Type B pancreatic cell (in vitro differentiated cells): Measurements from ENCODE around the gene ZNF227. TPM values are rescaled to one million over a fixed set of nuclear protein-coding genes. Genes with fewer than 3 reads are reported as not detected.
A peak's percentile ranks its signal among the peaks of the same experiment; 100 is the strongest.
"Not testable (repeated sequence)": the region's sequence is repeated elsewhere in the genome, so short reads cannot be mapped to it uniquely, and the experiment has no call there.

Experiments
- DNase-seq: peaks from one replicate; pipeline ENCODE4 v3.0.0; 2021; ENCODE audit warnings: mixed read lengths; ENCODE audit not compliant: unreplicated experiment; ENCODE audit errors: extremely low spot score
- H3K27ac Mint-ChIP-seq: 2 replicates; pipeline ENCODE4 v1.8.0; 2021; ENCODE audit warnings: mild to moderate bottlenecking, mixed read lengths
- H3K27me3 Mint-ChIP-seq: 2 replicates; pipeline ENCODE4 v1.8.0; 2021; ENCODE audit warnings: mixed read lengths
- H3K36me3 Mint-ChIP-seq: 2 replicates; pipeline ENCODE4 v1.8.0; 2021; ENCODE audit warnings: mixed read lengths
- H3K4me1 Mint-ChIP-seq: one replicate; pipeline ENCODE4 v1.8.0; 2021; ENCODE audit warnings: mixed read lengths; ENCODE audit not compliant: unreplicated experiment
- H3K4me3 Mint-ChIP-seq: 2 replicates; pipeline ENCODE4 v1.8.0; 2021; ENCODE audit warnings: mild to moderate bottlenecking, mixed read lengths
- H3K9me3 Mint-ChIP-seq: 2 replicates; pipeline ENCODE4 v1.8.0; 2021; ENCODE audit warnings: mixed read lengths
- CTCF ChIP-seq: fragments of 200-600 bp; sonication (generic); conservative IDR thresholded peaks from 2 replicates; pipeline ENCODE4 v1.5.0; 2021; ENCODE audit warnings: antibody characterized with exemption, mild to moderate bottlenecking
- total RNA-seq: library from RNA; stranded (reverse); gene quantifications from 2 replicates; pipeline ENCODE4 v1.2.1, GENCODE V29; 2021; ENCODE audit warnings: low replicate concordance

Gene ZNF227
- total RNA-seq, 1 donor from 2014 or later: 32.1 TPM

- Mint-ChIP-seq H3K4me3 (no peak overlapping the region), H3K27me3 (peaks cover 8% of the 10 kb centered on the region), H3K4me1 (peaks cover 5% of the 10 kb centered on the region), H3K36me3 (peaks cover 4% of the 10 kb centered on the region), H3K27ac (no peak overlapping the region), H3K9me3 (peaks cover 5% of the 10 kb centered on the region)
- TF ChIP-seq CTCF: no peak
- DNase-seq: no peak
These were observed 9.9 kb upstream of the ZNF227 start for GRCh38 chr19:44202470-44202869.

GRCh38 chr19:44202974-44203373 is 9.4 kb upstream of the ZNF227 start:
- H3K36me3 Mint-ChIP-seq: peaks cover 4% of the 10 kb centered on the region
- H3K27ac Mint-ChIP-seq: no peak overlapping the region
- peaks cover 5% of the 10 kb centered on the region for H3K4me1 Mint-ChIP-seq
- H3K4me3 Mint-ChIP-seq: no peak overlapping the region
- peaks cover 8% of the 10 kb centered on the region for H3K27me3 Mint-ChIP-seq
- DNase-seq: no peak
- peaks cover 5% of the 10 kb centered on the region for H3K9me3 Mint-ChIP-seq
- TF ChIP-seq CTCF: no peak

GRCh38 chr19:44203877-44204276 is 8.5 kb upstream of the ZNF227 start:
- not testable (repeated sequence) for H3K4me3 Mint-ChIP-seq, H3K9me3 Mint-ChIP-seq, H3K27me3 Mint-ChIP-seq, H3K4me1 Mint-ChIP-seq, H3K27ac Mint-ChIP-seq, H3K36me3 Mint-ChIP-seq, DNase-seq

GRCh38 chr19:44204772-44205171 is 7.6 kb upstream of the ZNF227 start:
- H3K4me1 Mint-ChIP-seq: peaks cover 5% of the 10 kb centered on the region
- H3K9me3 Mint-ChIP-seq: peaks cover 5% of the 10 kb centered on the region
- peaks cover 8% of the 10 kb centered on the region for H3K27me3 Mint-ChIP-seq

GRCh38 chr19:44207126-44207803 is 5.1 kb upstream of the ZNF227 start:
- H3K27ac Mint-ChIP-seq: peak overlapping the region; percentile 90
- peaks cover 5% of the 10 kb centered on the region for H3K4me1 Mint-ChIP-seq
- H3K36me3 Mint-ChIP-seq: peaks cover 4% of the 10 kb centered on the region
- peak overlapping the region; percentile 95 for H3K4me3 Mint-ChIP-seq
- DNase-seq: peak; percentile 92
- peaks cover 5% of the 10 kb centered on the region for H3K9me3 Mint-ChIP-seq
- no peak for TF ChIP-seq CTCF
- H3K27me3 Mint-ChIP-seq: peaks cover 4% of the 10 kb centered on the region

More at GRCh38 chr19:44204772-44205171, 7.6 kb upstream of the ZNF227 start:
- H3K27ac Mint-ChIP-seq: no peak overlapping the region
- TF ChIP-seq CTCF: no peak
- no peak for DNase-seq
- peaks cover 4% of the 10 kb centered on the region for H3K36me3 Mint-ChIP-seq
- no peak overlapping the region for H3K4me3 Mint-ChIP-seq

GRCh38 chr19:44212866-44213346 is 574 bp downstream of the ZNF227 start:
- Mint-ChIP-seq H3K27me3 (no peaks in the 10 kb centered on the region), H3K4me3 (peak overlapping the region; percentile 95), H3K4me1 (peaks cover 7% of the 10 kb centered on the region), H3K27ac (peak overlapping the region; percentile 80), H3K36me3 (peaks cover 26% of the 10 kb centered on the region), H3K9me3 (no peaks in the 10 kb centered on the region)
- DNase-seq: no peak
- TF ChIP-seq CTCF: no peak

- not testable (repeated sequence) for DNase-seq, H3K27ac Mint-ChIP-seq, H3K4me3 Mint-ChIP-seq, H3K9me3 Mint-ChIP-seq, H3K27me3 Mint-ChIP-seq, H3K4me1 Mint-ChIP-seq
- H3K36me3 Mint-ChIP-seq: peaks cover 49% of the 10 kb centered on the region
These were observed 7.6 kb downstream of the ZNF227 start for GRCh38 chr19:44219926-44220325.

- not testable (repeated sequence) for H3K9me3 Mint-ChIP-seq, H3K27me3 Mint-ChIP-seq, H3K27ac Mint-ChIP-seq, DNase-seq, H3K4me1 Mint-ChIP-seq, H3K4me3 Mint-ChIP-seq
- H3K36me3 Mint-ChIP-seq: peaks cover 51% of the 10 kb centered on the region
These were observed 8.4 kb downstream of the ZNF227 start for GRCh38 chr19:44220761-44221160.

- not testable (repeated sequence) for H3K27me3 Mint-ChIP-seq, H3K27ac Mint-ChIP-seq, H3K9me3 Mint-ChIP-seq, DNase-seq, H3K4me1 Mint-ChIP-seq, H3K4me3 Mint-ChIP-seq
- peaks cover 51% of the 10 kb centered on the region for H3K36me3 Mint-ChIP-seq
These were observed 9.0 kb downstream of the ZNF227 start for GRCh38 chr19:44221291-44221690.
